Measurements from ENCODE around the gene SUCLG2.

GRCh38 chr3:67401921-67402320 lies 252.5 kb downstream of the SUCLG2 start:
- no peak for TF ChIP-seq CTCF (IDR thresholded peaks at IDR 0.05; ENCODE audit: insufficient read depth, low read depth, low read length)
- no peak for TF ChIP-seq EZH2 (IDR thresholded peaks at IDR 0.05; ENCODE audit: insufficient read depth, low read length)
